ENCODE results near the gene KIF7. TPM values are rescaled to one million over a fixed set of nuclear protein-coding genes. Genes with fewer than 3 reads are reported as not detected.
A peak's percentile ranks its signal among the peaks of the same experiment; 100 is the strongest.

Gene KIF7
- total RNA-seq, 2 experiments from 2014 or later, result 0.21 to 0.37 TPM

DNA sequence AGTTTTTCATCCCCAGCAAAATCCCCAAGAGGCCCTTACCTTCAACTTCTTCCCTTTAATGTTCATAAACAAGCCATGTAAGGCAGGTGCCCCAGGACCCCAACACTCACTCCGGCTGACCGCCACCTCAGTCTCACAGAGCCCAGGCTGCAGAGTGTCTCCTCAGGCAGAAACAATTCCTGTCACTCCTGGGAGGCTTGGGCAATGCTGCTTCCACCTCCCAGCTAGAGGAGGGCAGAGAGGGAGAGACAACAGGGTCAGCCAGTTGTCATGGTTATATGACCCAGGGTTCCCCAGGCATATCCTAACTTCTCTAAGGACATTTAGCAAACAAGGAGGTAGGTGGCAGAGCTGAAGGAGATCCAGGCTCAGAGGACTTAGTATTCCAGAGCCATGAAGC, 23.9 kb upstream of the KIF7 start, which contains the start of gene PLIN1:
PLIN1 (minus strand) TSS at position 156 of the 400 bp plus-strand sequence. CDS start 1,878 bp downstream, outside the sequence.
- Mint-ChIP-seq H3K4me3 (no peak within 1 kb of the TSS), H3K27ac (no peak within 1 kb of the TSS), H3K9me3 (ENCODE audit: insufficient read depth) (no peaks in the 10 kb centered on the region), H3K27me3 (ENCODE audit: low read depth) (peaks cover 10% of the 10 kb centered on the region), H3K4me1 (ENCODE audit: low read depth) (no peaks in the 10 kb centered on the region), H3K36me3 (ENCODE audit: low read depth) (no peaks in the 10 kb centered on the region)
- no peak for DNase-seq
- CTCF ChIA-PET, result no interaction called here
- no peak for ATAC-seq
- POLR2A ChIA-PET, result no interaction called here

DNA sequence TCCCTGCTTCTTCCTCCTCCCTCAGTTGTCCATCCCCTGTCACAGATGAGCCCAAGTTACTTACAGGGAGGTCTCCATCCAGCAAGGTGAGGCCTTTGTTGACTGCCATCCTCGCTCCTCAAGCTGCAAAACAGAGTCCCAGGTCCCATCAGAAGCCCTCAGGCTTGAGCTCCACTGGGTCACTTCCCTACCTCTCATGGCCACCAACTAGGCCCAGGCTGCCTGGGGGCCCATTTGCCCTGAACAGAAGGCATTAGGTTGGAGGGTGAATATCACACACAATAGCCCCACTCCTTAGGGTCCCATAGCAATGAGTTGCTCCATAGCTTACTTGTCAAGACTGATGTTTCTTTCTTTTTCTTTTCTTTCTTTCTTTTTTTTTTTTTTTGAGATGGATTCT, 22.1 kb upstream of the KIF7 start:
- Mint-ChIP-seq H3K27me3 (ENCODE audit: low read depth) (peaks cover 10% of the 10 kb centered on the region), H3K9me3 (ENCODE audit: insufficient read depth) (no peaks in the 10 kb centered on the region), H3K36me3 (ENCODE audit: low read depth) (no peaks in the 10 kb centered on the region), H3K4me3 (no peak overlapping the region), H3K4me1 (ENCODE audit: low read depth) (no peaks in the 10 kb centered on the region), H3K27ac (no peak overlapping the region)
- ChIA-PET CTCF (no interaction called here), POLR2A (no interaction called here)
- DNase-seq, result no peak
- ATAC-seq, result no peak

DNA sequence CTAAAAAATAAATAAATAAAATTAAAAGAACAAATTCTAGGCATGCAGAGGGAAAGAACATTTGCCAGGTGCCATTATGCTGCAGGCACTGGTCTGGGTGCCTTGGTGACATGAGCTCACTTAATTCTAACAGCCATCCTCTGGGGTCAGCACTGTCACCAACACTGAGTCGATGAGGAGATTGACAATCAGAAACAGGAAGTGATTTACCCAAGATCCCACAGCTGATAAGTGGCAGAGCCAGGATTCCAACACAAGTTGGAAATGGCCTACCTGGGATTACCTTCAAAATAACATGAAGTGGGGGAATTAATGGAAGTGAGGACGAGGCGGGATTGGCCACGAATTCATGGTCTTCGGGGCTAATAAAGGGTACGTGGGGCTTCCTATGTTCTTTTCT, 20.3 kb upstream of the KIF7 start:
- Mint-ChIP-seq H3K36me3 (ENCODE audit: low read depth) (no peaks in the 10 kb centered on the region), H3K27ac (no peak overlapping the region), H3K27me3 (ENCODE audit: low read depth) (peaks cover 10% of the 10 kb centered on the region), H3K4me1 (ENCODE audit: low read depth) (peaks cover 7% of the 10 kb centered on the region), H3K4me3 (no peak overlapping the region), H3K9me3 (ENCODE audit: insufficient read depth) (no peaks in the 10 kb centered on the region)
- ChIA-PET POLR2A (no interaction called here), CTCF (interaction anchor here (0.9 to 1.0 kb wide), 2 partner anchors 65 to 199 kb away, joined by 3 read pairs; no protein-coding TSS in a partner anchor)
- DNase-seq (no peak), ATAC-seq (no peak)

DNA sequence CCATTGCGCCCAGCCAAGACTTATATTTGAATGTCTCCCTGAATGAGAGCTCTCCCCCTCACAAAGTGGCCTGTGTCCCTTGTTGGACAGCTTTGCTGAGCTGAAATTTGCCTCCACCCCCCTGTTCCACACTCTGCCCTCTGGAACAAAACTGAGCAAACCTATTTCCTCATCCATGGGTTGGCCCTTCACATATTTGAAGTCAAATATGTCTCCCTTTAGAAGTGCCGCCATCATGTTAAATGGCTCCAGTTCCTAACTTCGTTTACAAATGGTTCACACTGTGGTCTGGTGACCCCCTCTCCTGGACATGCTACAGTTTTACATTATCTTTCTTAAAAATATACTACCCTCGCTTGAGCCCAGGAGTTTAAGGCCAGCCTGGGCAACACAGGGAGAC, 19.3 kb upstream of the KIF7 start:
- DNase-seq (no peak), ATAC-seq (no peak)
- H3K27ac Mint-ChIP-seq, result no peak overlapping the region
- CTCF ChIA-PET, result interaction anchor here (2.8 kb wide), 1 partner anchor 12 kb away, joined by 17 read pairs; no protein-coding TSS in a partner anchor
- POLR2A ChIA-PET, result no interaction called here
- H3K4me3 Mint-ChIP-seq, result no peak overlapping the region
- peaks cover 7% of the 10 kb centered on the region for H3K4me1 Mint-ChIP-seq (ENCODE audit: low read depth)
- H3K9me3 Mint-ChIP-seq (ENCODE audit: insufficient read depth), result no peaks in the 10 kb centered on the region
- H3K36me3 Mint-ChIP-seq (ENCODE audit: low read depth), result no peaks in the 10 kb centered on the region
- peaks cover 5% of the 10 kb centered on the region for H3K27me3 Mint-ChIP-seq (ENCODE audit: low read depth)

DNA sequence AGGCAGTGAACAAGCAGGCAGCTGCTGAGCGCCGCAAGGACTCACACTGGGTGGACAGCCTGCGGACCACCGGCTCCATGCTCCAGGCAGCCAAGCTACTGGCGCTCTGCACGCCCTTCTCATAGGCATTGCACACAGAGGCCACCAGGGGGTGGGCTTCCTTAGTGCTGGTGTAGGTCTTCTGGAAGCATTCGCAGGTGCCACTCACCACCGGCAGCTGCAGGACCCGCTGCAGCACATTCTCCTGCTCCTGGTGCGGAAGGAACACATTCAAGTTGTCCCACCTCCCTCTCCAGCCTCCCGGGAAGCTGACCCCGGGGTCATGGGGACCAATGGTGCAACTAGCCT, 17.9 kb upstream of the KIF7 start:
- Mint-ChIP-seq H3K4me3 (no peak overlapping the region), H3K36me3 (ENCODE audit: low read depth) (no peaks in the 10 kb centered on the region), H3K9me3 (ENCODE audit: insufficient read depth) (no peaks in the 10 kb centered on the region), H3K27me3 (ENCODE audit: low read depth) (no peaks in the 10 kb centered on the region), H3K27ac (no peak overlapping the region), H3K4me1 (ENCODE audit: low read depth) (peaks cover 7% of the 10 kb centered on the region)
- peak; percentile 69 for ATAC-seq
- POLR2A ChIA-PET, result no interaction called here
- peak; percentile 52 for DNase-seq
- CTCF ChIA-PET, result interaction anchor here (0.6 to 2.8 kb wide), 8 partner anchors 11 to 496 kb away, joined by 3 to 17 read pairs (median 3); partner anchors contain the start of genes PEX11A, TICRR and WDR93

DNA sequence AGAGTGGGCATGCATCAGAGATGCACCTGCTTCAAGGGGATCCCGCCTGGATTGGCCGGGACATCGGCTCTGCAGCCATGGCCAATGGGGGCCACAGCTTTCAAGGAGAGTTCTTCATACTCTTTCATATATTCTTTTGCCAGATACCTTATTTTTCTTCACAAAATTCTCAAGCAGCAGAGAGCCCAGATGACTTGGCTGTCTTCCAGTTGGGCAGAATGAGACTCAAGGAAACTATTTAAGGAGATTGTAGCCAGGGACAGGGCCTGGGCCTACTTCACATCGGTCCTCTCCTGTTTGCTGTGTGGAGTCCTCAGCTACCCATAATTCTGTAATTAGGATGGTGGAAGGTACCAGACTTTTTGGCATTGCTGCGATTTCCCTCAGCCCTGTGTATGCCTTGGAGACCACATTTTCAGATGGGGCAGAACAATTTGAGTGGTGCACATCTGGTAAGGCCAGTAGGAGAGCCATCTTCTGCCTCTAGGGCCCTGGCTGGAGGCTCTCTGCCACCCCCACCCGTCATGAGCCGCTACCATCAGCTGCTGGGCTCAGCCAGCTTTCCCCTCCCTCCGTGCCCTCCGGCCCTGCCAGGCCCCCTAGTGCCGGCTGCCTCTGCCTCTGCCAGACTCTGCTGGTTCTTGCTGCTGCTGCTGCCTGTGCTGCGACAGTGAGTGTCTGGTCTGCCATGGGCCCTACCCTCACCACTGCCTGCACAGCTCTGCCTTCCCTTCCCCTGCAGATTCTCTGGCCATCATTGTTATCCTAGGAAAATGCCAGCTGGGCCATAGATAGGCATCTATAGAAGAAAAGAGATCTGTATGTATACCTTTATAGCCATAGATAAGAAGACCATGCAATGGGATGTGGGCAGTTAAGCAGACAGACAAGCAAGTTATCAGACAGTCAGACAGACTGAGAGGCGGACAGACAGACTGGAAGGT, 17.2 kb upstream of the KIF7 start:
- Mint-ChIP-seq H3K27ac (no peak overlapping the region), H3K36me3 (ENCODE audit: low read depth) (no peaks in the 10 kb centered on the region), H3K4me3 (no peak overlapping the region), H3K4me1 (ENCODE audit: low read depth) (peaks cover 7% of the 10 kb centered on the region), H3K9me3 (ENCODE audit: insufficient read depth) (no peaks in the 10 kb centered on the region), H3K27me3 (ENCODE audit: low read depth) (peaks cover 1% of the 10 kb centered on the region)
- ChIA-PET POLR2A (no interaction called here), CTCF (interaction anchor here (0.6 to 2.8 kb wide), 7 partner anchors 10 to 495 kb away, joined by 3 to 17 read pairs (median 3); partner anchors contain the start of genes PEX11A, TICRR and WDR93)
- DNase-seq, result no peak
- ATAC-seq, result no peak

DNA sequence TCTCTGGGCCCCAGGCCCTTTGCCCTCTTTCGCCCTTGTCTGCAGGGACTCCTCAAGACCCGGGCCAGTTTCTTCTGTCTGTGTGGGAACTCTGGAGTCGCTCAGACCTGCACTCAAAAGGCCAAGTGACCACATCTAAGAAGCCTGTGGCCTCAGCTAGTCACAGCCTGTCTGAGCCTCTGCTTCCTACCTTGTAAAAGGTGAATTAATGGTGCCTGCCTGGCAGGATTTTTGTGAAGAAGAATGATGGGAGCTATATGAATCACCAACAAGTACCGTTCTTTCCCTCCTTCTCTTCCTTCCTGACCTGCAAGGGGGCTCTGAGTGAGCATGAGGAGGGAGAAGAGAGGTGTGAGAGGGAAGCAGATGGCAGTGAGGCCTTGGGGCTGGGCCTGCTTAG, 16.4 kb upstream of the KIF7 start:
- Mint-ChIP-seq H3K27ac (no peak overlapping the region), H3K36me3 (ENCODE audit: low read depth) (no peaks in the 10 kb centered on the region), H3K4me1 (ENCODE audit: low read depth) (peaks cover 7% of the 10 kb centered on the region), H3K4me3 (no peak overlapping the region), H3K27me3 (ENCODE audit: low read depth) (peaks cover 2% of the 10 kb centered on the region), H3K9me3 (ENCODE audit: insufficient read depth) (no peaks in the 10 kb centered on the region)
- no peak for ATAC-seq
- DNase-seq, result no peak
- CTCF ChIA-PET, result interaction anchor here (1.3 to 2.8 kb wide), 2 partner anchors 10 to 203 kb away, joined by 3 to 17 read pairs; no protein-coding TSS in a partner anchor
- POLR2A ChIA-PET, result no interaction called here

DNA sequence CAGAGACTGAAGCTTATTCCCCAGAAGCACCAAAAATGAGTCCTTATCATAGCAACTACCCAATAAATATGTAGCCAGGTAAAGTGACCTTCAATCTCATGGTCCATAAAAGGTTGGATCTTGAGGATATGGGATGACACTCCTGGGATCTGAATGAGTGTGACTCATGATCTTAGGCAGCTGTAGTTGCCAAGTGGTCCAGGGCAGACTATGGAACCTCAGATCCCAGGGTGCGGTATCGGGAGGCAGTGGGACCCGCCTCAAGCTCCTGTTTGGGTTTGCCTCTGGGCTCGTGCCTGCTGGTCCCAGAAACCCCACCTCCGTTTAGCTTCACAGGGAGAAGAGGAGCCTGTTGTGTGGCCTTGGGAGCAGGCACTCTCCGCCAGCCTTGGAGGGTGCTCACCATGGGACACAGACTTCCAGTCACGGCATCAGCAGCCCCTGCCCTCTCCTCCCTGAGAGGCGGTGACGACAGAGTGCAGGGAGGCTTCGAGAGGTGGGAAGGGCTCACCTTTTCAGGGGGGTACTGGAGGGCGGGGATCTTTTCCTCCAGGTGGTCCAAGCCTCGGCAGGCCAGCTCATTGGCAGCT, 15.8 kb upstream of the KIF7 start:
- DNase-seq, result no peak
- ChIA-PET POLR2A (no interaction called here), CTCF (no interaction called here)
- ATAC-seq, result no peak
- Mint-ChIP-seq H3K9me3 (ENCODE audit: insufficient read depth) (no peaks in the 10 kb centered on the region), H3K4me3 (no peak overlapping the region), H3K36me3 (ENCODE audit: low read depth) (no peaks in the 10 kb centered on the region), H3K27ac (no peak overlapping the region), H3K27me3 (ENCODE audit: low read depth) (peaks cover 2% of the 10 kb centered on the region), H3K4me1 (ENCODE audit: low read depth) (peaks cover 7% of the 10 kb centered on the region)

DNA sequence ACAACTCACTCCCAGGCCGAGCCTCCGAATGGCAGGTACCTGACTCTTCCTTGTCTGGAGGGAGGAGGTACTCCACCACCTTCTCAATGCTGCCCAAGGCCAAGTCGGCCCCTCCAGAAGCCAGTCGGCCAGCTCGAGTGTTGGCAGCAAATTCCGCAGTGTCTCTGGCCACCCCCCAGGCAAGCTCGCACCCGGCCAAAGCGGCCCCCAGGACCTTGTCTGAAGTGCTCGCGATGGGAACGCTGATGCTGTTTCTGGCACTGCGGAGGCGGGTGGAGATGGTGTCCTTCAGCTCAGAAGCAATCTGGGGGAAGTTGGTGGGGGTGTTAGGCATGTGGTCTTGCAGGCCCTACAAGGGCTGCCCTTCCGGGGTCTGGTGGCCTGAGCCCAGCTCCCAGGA, 14.7 kb upstream of the KIF7 start:
- no peak overlapping the region for H3K4me3 Mint-ChIP-seq
- ATAC-seq (no peak), DNase-seq (no peak)
- H3K27ac Mint-ChIP-seq, result no peak overlapping the region
- H3K36me3 Mint-ChIP-seq (ENCODE audit: low read depth), result no peaks in the 10 kb centered on the region
- ChIA-PET POLR2A (no interaction called here), CTCF (no interaction called here)
- H3K9me3 Mint-ChIP-seq (ENCODE audit: insufficient read depth), result no peaks in the 10 kb centered on the region
- H3K4me1 Mint-ChIP-seq (ENCODE audit: low read depth), result peaks cover 7% of the 10 kb centered on the region
- peaks cover 4% of the 10 kb centered on the region for H3K27me3 Mint-ChIP-seq (ENCODE audit: low read depth)

DNA sequence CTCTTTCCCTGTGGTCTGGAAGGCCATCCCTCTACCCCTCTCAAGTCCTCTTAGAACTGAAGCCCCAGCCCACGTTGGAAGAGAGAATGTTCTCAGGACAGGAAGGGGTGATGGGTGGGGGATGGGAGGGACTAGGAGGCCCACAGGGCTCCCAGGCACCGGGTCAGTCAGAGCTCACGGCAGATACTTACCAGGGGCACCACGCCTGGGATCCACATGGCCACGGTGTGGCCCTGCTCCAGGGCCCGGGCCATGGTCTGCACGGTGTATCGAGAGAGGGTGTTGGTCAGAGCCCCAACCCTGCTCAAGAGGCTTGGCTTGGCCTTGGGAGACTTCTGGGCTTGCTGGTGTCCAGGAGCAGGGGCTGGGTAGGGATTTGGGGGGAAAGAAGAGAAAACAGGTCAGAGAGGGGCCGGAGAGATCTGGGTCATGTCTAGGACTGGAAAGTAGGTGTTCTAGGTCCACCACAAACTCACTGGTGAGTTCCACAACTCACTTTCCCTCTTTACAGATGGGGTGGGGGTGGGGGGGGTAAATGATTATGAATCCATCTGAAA, 14.1 kb upstream of the KIF7 start:
- Mint-ChIP-seq H3K4me1 (ENCODE audit: low read depth) (peaks cover 8% of the 10 kb centered on the region), H3K27me3 (ENCODE audit: low read depth) (peaks cover 10% of the 10 kb centered on the region), H3K36me3 (ENCODE audit: low read depth) (no peaks in the 10 kb centered on the region), H3K27ac (no peak overlapping the region), H3K9me3 (ENCODE audit: insufficient read depth) (no peaks in the 10 kb centered on the region), H3K4me3 (no peak overlapping the region)
- CTCF ChIA-PET, result interaction anchor here (1.1 kb wide), 1 partner anchor 221 kb away, joined by 3 read pairs; no protein-coding TSS in a partner anchor
- DNase-seq, result no peak
- no peak for ATAC-seq
- POLR2A ChIA-PET, result no interaction called here

DNA sequence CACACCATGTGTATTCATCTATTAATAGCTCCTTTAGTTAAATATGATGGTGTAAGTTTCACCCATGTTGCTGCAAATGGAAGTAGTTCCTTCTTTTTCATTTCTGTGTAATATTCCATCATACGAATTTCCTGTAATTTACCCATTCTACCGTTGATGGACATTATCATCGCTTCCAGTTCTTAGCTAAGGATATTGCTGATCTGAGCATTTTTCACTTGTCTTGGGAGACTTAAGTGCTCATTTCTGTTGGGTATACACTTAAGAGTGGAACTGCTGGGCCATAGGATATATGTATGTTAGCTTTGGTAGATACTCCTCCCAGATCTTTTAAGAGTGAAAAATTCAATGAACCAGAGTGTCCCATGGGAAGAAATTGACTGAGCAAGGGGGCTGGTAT, 12.9 kb upstream of the KIF7 start:
- Mint-ChIP-seq H3K4me3 (no peak overlapping the region), H3K4me1 (ENCODE audit: low read depth) (peaks cover 8% of the 10 kb centered on the region), H3K9me3 (ENCODE audit: insufficient read depth) (no peaks in the 10 kb centered on the region), H3K36me3 (ENCODE audit: low read depth) (no peaks in the 10 kb centered on the region), H3K27ac (no peak overlapping the region), H3K27me3 (ENCODE audit: low read depth) (peaks cover 12% of the 10 kb centered on the region)
- ChIA-PET CTCF (interaction anchor here (1.1 to 1.2 kb wide), 2 partner anchors 93 to 222 kb away, joined by 3 to 4 read pairs; no protein-coding TSS in a partner anchor), POLR2A (no interaction called here)
- DNase-seq (no peak), ATAC-seq (no peak)

DNA sequence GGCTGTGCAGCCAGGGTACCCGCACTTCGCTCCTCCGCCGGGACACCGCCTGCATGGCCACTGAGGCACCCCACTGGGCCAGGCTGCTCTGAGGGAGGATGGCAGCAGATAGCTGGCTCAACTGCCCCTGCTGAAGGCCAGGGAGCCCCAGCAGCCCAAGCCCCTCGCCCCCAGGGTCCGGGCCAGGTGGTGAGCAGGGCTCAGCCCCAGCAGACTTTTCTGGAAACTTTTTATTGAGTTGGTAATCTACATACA, 12.4 kb upstream of the KIF7 start:
- Mint-ChIP-seq H3K4me1 (ENCODE audit: low read depth) (peaks cover 8% of the 10 kb centered on the region), H3K4me3 (no peak overlapping the region), H3K36me3 (ENCODE audit: low read depth) (no peaks in the 10 kb centered on the region), H3K27ac (no peak overlapping the region), H3K27me3 (ENCODE audit: low read depth) (peaks cover 12% of the 10 kb centered on the region), H3K9me3 (ENCODE audit: insufficient read depth) (no peaks in the 10 kb centered on the region)
- no peak for DNase-seq
- ChIA-PET POLR2A (no interaction called here), CTCF (interaction anchor here (1.2 kb wide), 1 partner anchor 93 kb away, joined by 4 read pairs; no protein-coding TSS in a partner anchor)
- ATAC-seq, result no peak
